GM13976 (cell line): ENCODE data around the gene ONECUT3.
A peak's percentile ranks its signal among the peaks of the same experiment; 100 is the strongest.

Experiments
- DNase-seq: peaks from one replicate; pipeline ENCODE4 v3.0.0; 2012; ENCODE audit warnings: low spot score
- in situ Hi-C: fragments of 300-500 bp; cut with MboI; formaldehyde crosslinking; loops from one replicate; pipeline ENCODE4 v1.12.0; 2022; ENCODE audit warnings: low sequenced_read_pairs, mixed read lengths, inconsistent platforms; ENCODE audit not compliant: unreplicated experiment
- TF ChIP-seq, protein P1 (sequence below): IDR thresholded peaks from 2 replicates; pipeline ENCODE4 v1.5.1; 2012; ENCODE audit warnings: borderline replicate concordance, mild to moderate bottlenecking; ENCODE audit not compliant: insufficient read depth; ENCODE audit errors: extremely low read depth, missing control alignments, control extremely low read depth

ONECUT3 gene

DNA sequence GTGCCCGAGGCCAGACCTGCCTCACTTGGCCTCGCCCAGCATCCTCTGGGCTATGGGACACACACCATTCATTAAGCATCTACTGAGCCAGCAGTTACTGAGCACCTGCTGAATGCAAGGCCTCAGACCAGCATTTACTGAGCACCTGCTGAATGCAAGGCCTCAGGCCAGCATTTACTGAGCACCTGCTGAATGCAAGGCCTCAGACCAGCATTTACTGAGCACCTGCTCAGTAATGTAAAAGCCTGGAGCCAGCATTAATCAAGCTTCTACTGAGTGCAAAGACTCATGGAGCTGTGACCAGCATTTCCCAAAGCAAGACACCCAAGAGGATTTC, 55.1 kb downstream of the ONECUT3 start:
- in situ Hi-C loops = no loop called here
- TF ChIP-seq, protein P1, sequence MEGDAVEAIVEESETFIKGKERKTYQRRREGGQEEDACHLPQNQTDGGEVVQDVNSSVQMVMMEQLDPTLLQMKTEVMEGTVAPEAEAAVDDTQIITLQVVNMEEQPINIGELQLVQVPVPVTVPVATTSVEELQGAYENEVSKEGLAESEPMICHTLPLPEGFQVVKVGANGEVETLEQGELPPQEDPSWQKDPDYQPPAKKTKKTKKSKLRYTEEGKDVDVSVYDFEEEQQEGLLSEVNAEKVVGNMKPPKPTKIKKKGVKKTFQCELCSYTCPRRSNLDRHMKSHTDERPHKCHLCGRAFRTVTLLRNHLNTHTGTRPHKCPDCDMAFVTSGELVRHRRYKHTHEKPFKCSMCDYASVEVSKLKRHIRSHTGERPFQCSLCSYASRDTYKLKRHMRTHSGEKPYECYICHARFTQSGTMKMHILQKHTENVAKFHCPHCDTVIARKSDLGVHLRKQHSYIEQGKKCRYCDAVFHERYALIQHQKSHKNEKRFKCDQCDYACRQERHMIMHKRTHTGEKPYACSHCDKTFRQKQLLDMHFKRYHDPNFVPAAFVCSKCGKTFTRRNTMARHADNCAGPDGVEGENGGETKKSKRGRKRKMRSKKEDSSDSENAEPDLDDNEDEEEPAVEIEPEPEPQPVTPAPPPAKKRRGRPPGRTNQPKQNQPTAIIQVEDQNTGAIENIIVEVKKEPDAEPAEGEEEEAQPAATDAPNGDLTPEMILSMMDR = no peak

DNA sequence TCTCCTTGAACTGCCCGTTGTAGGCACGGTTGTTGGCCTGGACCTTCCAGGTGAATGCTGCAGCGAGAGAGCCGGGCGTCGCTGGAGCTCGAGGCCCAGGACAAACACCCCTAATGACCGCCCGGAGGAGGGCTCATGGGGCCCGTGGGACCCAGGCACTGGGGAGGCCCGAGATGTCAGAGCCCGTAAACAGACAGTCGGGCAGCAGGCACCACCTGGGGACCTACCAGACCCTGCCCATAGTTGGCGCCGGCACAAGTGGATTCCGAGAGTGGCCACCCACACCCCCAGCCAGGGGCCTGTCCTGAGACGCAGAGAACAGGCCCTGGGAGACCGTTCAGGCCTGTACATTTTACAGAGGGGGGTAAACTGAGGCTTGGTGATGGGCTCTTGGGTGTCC, 56.4 kb downstream of the ONECUT3 start:
- in situ Hi-C loops = no loop called here

More for the DNA sequence above, 55.1 kb downstream of the ONECUT3 start:
- no peak for DNase-seq

DNA sequence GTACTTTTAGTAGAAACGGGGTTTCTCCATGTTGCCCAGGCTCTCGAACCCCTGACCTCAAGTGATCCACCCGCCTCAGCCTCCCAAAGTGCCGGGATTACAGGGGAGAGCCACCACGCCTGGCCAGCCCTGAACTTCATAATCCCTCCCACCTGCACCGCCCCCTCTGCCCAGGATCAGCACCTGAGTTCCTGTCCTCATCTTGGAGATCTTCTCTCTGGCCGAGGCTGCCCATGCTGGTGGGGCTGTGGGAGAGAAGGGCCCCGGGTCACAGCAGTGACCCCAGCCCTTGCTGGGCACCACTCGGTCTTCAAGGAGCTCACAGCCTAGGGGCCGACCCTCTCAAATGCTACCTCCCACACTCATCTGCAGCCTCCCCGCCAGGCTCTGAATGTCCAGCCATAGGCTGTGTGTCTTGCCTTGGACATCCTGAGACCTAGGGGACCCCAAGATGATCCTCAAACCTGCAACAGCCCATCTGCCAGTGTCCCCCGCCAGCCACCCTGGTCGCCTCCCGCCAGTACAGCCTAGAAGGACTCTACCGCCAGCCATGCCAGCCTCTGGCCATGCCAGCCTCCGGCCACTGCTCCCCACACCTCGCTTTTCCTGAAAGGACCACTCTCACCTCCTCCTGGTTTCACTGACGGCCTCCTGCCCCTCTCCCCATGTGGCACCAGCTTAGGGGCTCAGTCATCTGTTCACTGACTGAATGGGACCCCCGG, 57.3 kb downstream of the ONECUT3 start:
- TF ChIP-seq, protein P1 = no peak
- in situ Hi-C loops = no loop called here
- no peak for DNase-seq

More for the DNA sequence above, 56.4 kb downstream of the ONECUT3 start:
- no peak for DNase-seq
- TF ChIP-seq, protein P1 = no peak

DNA sequence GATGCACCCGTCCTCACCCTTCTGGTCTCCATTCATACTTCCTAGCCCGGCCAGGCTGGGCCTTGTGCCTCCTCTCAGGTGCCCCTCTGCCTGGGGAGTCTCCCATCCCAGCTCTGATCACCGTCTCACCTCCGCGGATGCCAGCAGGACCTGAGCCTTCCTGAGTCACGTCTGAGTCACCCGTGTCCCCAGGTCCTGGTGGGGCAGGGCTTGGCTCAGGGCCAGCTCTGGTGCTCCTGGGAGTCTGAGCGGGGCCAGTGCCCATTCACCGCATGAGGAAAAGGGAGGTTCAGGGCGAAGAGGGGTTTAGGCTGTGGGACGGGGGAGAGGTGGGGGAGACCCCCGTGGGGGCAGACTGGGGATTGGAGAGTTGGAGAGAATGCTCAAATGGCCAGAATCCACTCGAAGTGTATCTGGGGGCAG, 58.2 kb downstream of the ONECUT3 start:
- no peak for DNase-seq
- in situ Hi-C loops = no loop called here
- TF ChIP-seq, protein P1 = no peak

DNA sequence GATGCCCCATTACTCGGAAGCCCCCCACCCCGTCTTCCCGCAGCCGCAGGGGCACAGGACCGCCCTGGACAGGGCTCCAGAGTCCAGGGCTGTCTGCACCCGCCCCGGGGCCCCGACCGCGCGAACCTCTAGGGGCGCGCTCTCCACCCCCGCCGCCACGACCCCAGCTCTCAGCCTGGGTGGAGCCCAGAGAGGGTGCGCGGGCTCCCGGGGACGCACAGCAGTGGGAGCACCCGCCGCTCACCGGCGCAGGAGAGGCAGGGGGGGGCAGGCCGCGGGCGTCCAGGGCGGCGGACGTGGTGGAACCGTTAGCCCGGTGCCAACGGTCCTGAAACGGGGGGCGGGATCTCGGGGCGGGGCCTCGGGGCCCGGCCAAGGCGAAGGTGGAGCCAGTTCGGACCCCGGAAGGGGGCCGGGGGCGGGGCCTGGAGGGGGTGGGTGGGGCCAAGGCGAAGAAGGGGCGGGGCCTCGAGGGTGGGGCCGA, 58.7 kb downstream of the ONECUT3 start, which contains the start of gene ATP8B3:
Gene ATP8B3 (minus strand): TSS at position 335 of the 484 bp plus-strand sequence. CDS start 540 bp downstream, outside the sequence.
- TF ChIP-seq, protein P1 = no peak
- in situ Hi-C loops = no loop called here
- DNase-seq = peak; percentile 100

DNA sequence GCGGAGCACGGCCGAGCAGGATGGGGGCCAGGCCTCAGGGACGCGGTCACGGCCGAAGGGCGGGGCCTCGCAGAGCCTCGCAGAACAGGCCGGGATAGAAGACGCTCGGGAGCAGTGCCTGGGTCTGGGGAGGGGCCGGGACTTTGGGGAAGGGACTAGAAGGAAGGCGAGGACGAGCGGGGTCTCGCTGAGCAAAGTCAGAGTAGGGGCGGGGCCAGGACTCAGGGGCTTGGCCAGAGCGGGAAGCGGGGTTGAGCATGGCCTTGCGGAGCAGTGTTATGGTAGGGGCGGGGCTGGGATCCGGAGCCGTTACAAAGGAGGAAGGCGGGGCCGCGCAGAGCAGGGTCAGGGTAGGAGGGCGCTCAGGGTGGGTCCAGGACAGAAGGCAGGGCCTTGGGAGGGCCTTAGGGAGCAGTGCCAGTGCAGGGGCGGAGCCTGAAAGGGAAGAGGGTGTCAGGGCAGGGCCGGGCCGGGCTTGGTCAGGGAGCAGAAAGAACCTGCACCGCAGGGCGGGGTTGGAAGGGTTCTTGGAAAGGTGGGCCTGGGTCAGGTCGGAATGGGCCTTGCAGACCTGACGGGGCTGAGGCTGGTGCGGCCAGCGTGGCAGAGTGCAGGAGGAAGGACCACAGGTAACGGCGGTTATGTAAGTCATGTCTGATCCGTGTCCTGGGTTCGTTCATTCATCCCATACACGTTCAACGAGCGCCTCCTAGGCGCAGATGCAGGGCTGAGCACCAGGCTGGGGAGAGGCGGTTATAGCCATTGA, 59.3 kb downstream of the ONECUT3 start:
- in situ Hi-C loops = no loop called here
- peak; percentile 95 for DNase-seq
- TF ChIP-seq, protein P1 = peak; percentile 52
